ENCODE data around the gene TEKT2.

DNA sequence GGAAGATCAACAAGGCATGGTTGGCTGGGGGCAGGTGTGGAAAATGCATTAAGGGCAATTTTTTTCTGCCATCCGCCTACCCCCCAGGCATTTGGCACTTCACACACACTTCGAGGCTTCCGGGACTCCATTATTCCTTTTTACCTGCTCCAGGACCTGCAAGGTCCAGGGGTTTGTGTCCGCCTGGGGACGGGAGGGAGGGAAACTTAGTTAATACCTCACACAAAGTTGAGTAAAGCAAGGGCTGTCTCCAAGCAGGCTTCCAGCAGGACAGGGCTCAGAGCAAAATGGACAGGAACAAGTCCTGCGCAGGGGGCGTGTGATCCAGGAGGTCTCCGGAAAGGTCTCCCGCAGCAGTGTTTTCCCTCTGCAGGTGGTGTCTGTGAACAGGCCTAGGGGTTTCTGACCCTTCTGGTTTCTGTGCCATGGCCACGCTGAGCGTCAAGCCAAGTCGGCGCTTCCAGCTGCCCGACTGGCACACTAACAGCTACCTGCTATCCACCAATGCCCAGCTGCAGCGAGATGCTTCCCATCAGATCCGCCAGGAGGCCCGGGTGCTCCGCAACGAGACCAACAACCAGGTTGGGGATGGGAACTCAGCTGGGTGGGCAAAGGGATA lies 712 bp downstream of the TEKT2 start:
- TF ChIP-seq, protein P1, sequence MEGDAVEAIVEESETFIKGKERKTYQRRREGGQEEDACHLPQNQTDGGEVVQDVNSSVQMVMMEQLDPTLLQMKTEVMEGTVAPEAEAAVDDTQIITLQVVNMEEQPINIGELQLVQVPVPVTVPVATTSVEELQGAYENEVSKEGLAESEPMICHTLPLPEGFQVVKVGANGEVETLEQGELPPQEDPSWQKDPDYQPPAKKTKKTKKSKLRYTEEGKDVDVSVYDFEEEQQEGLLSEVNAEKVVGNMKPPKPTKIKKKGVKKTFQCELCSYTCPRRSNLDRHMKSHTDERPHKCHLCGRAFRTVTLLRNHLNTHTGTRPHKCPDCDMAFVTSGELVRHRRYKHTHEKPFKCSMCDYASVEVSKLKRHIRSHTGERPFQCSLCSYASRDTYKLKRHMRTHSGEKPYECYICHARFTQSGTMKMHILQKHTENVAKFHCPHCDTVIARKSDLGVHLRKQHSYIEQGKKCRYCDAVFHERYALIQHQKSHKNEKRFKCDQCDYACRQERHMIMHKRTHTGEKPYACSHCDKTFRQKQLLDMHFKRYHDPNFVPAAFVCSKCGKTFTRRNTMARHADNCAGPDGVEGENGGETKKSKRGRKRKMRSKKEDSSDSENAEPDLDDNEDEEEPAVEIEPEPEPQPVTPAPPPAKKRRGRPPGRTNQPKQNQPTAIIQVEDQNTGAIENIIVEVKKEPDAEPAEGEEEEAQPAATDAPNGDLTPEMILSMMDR (IDR thresholded peaks at IDR 0.05; ENCODE audit: extremely low read depth in 1 of 2, insufficient read depth in 1 of 2, low read depth in 1 of 2, low read length in 2 of 2): no peak
- TF ChIP-seq POLR2AphosphoS5 (IDR thresholded peaks at IDR 0.05; ENCODE audit: insufficient read depth, low read depth, low read length) (no peak), POLR2A (IDR thresholded peaks at IDR 0.05; ENCODE audit: low read depth, low read length) (no peak)
